Suprapubic skin (tissue), 4 donors: Measurements from ENCODE around the gene FGF11. TPM values are rescaled to one million over a fixed set of nuclear protein-coding genes. Genes with fewer than 3 reads are reported as not detected.

ENCODE experiments used
- DNase-seq, 2 donors: peaks; one replicate each; pipeline ENCODE4 v3.0.0-alpha.2; 2019; ENCODE audit warnings: low spot score in 2 of 2
- H3K27ac ChIP-seq: fragments of 200-600 bp; sonication (generic); one replicate; pipeline ENCODE4 v1.5.1; 2019
- H3K27me3 ChIP-seq: fragments of 200-600 bp; sonication (generic); one replicate; pipeline ENCODE4 v1.5.1; 2019
- H3K36me3 ChIP-seq: fragments of 200-600 bp; sonication (generic); one replicate; pipeline ENCODE4 v1.5.1; 2019
- H3K4me1 ChIP-seq: fragments of 200-600 bp; sonication (generic); one replicate; pipeline ENCODE4 v1.5.1; 2019
- H3K4me3 ChIP-seq: fragments of 200-600 bp; sonication (generic); one replicate; pipeline ENCODE4 v1.5.1; 2019; ENCODE audit warnings: mild to moderate bottlenecking
- H3K9me3 ChIP-seq: fragments of 200-600 bp; sonication (generic); one replicate; pipeline ENCODE4 v1.5.1; 2019
- CTCF ChIP-seq, 2 donors: fragments of 200-600 bp in 1 of 2; fragments of 450-650 bp in 1 of 2; sonication (generic) in 1 of 2; IDR thresholded peaks; one replicate each; pipeline ENCODE4 v1.5.1; 2016 to 2019; ENCODE audit warnings: antibody characterized with exemption in 2 of 2, mild to moderate bottlenecking in 1 of 2, moderate library complexity in 1 of 2
- EP300 ChIP-seq: sonication (generic); formaldehyde crosslinking; IDR thresholded peaks from one replicate; pipeline ENCODE4 v1.6.1; 2017; ENCODE audit warnings: antibody characterized with exemption
- POLR2A ChIP-seq, 2 donors: fragments of 450-650 bp; IDR thresholded peaks; one replicate each; pipeline ENCODE4 v1.6.1; 2017; ENCODE audit warnings: antibody characterized with exemption in 2 of 2, mild to moderate bottlenecking in 2 of 2, moderate library complexity in 2 of 2
- POLR2AphosphoS5 ChIP-seq, 3 donors: sonication (generic); formaldehyde crosslinking; IDR thresholded peaks; one replicate each; pipeline ENCODE4 v1.6.1; 2017; ENCODE audit warnings: antibody characterized with exemption in 3 of 3
- WGBS: methylation state at CpG from one replicate; pipeline ENCODE4 v1.1.5; 2018; 5-methylcytosine and 5-hydroxymethylcytosine counted together
- total RNA-seq, 4 donors: library from RNA; depleted of rRNA; stranded (reverse); fragments of >200 nt; gene quantifications; one replicate each; pipeline ENCODE4 v1.1.0, GENCODE V29; 2016

Gene FGF11
- total RNA-seq, 4 donors from 2014 or later = 10.3 to 28.5 (median 12.5) TPM

- 3% methylated on average over 17 of the region's 49 CpGs for WGBS
- peak in 1 of 3 donors; percentile 4 for TF ChIP-seq POLR2AphosphoS5 (IDR thresholded peaks at IDR 0.05)
- TF ChIP-seq POLR2A (IDR thresholded peaks at IDR 0.05) = no peak
- no peak for DNase-seq
- no peaks in the 10 kb centered on the region for H3K36me3 ChIP-seq
- H3K4me3 ChIP-seq = peak overlapping the region; percentile 68
- H3K9me3 ChIP-seq = no peaks in the 10 kb centered on the region
- peaks cover 14% of the 10 kb centered on the region for H3K27me3 ChIP-seq
- H3K4me1 ChIP-seq = peaks cover 57% of the 10 kb centered on the region
- H3K27ac ChIP-seq = peak overlapping the region; percentile 91
Measured at GRCh38 chr17:7435676-7436555, 3.4 kb upstream of the FGF11 start.

GRCh38 chr17:7436556-7437368 is 2.5 kb upstream of the FGF11 start:
- Histone ChIP-seq H3K27ac (peak overlapping the region; percentile 91), H3K9me3 (no peaks in the 10 kb centered on the region), H3K36me3 (no peaks in the 10 kb centered on the region), H3K4me3 (peak overlapping the region; percentile 68), H3K27me3 (peaks cover 14% of the 10 kb centered on the region), H3K4me1 (peaks cover 58% of the 10 kb centered on the region)
- TF ChIP-seq CTCF (IDR thresholded peaks at IDR 0.05) (peak; percentile 62 to 96), POLR2A (IDR thresholded peaks at IDR 0.05) (no peak), POLR2AphosphoS5 (IDR thresholded peaks at IDR 0.05) (peak in 2 of 3 donors; percentile 20 to 33), EP300 (no peak)
- DNase-seq = peak in 1 of 2 donors; percentile 80
- WGBS = 4% methylated on average over 70 of the region's 92 CpGs

- H3K27me3 ChIP-seq = peaks cover 14% of the 10 kb centered on the region
- H3K4me1 ChIP-seq = peaks cover 58% of the 10 kb centered on the region
- no peaks in the 10 kb centered on the region for H3K9me3 ChIP-seq
- no peak for DNase-seq
- 46% methylated on average over 13 of the region's 31 CpGs for WGBS
- TF ChIP-seq POLR2AphosphoS5 (IDR thresholded peaks at IDR 0.05) (no peak), CTCF (IDR thresholded peaks at IDR 0.05) (no peak), POLR2A (IDR thresholded peaks at IDR 0.05) (no peak), EP300 (no peak)
- no peaks in the 10 kb centered on the region for H3K36me3 ChIP-seq
- peak overlapping the region; percentile 91 for H3K27ac ChIP-seq
- H3K4me3 ChIP-seq = peak overlapping the region; percentile 68
Measured at GRCh38 chr17:7437369-7437863, 1.9 kb upstream of the FGF11 start.

- peaks cover 14% of the 10 kb centered on the region for H3K27me3 ChIP-seq
- WGBS = 6% methylated on average over 23 of the region's 48 CpGs
- H3K4me1 ChIP-seq = peaks cover 58% of the 10 kb centered on the region
- peak in 1 of 2 donors; percentile 82 for DNase-seq
- H3K4me3 ChIP-seq = peak overlapping the region; percentile 68
- no peaks in the 10 kb centered on the region for H3K9me3 ChIP-seq
- no peak for TF ChIP-seq CTCF (IDR thresholded peaks at IDR 0.05)
- TF ChIP-seq POLR2A (IDR thresholded peaks at IDR 0.05) = no peak
- TF ChIP-seq EP300 = no peak
- TF ChIP-seq POLR2AphosphoS5 (IDR thresholded peaks at IDR 0.05) = no peak
- no peaks in the 10 kb centered on the region for H3K36me3 ChIP-seq
- H3K27ac ChIP-seq = peak overlapping the region; percentile 91
Measured at GRCh38 chr17:7437950-7438614, 1.2 kb upstream of the FGF11 start.

GRCh38 chr17:7438656-7439460 is 454 bp upstream of the FGF11 start:
- Histone ChIP-seq H3K27me3 (peaks cover 14% of the 10 kb centered on the region), H3K9me3 (no peaks in the 10 kb centered on the region), H3K4me3 (peak overlapping the region; percentile 68), H3K4me1 (peaks cover 62% of the 10 kb centered on the region), H3K36me3 (no peaks in the 10 kb centered on the region), H3K27ac (no peak overlapping the region)
- TF ChIP-seq POLR2AphosphoS5 (IDR thresholded peaks at IDR 0.05) (no peak), CTCF (IDR thresholded peaks at IDR 0.05) (no peak), EP300 (no peak), POLR2A (IDR thresholded peaks at IDR 0.05) (no peak)
- no peak for DNase-seq
- WGBS = 31% methylated on average over 11 of the region's 11 CpGs
